Stimulated activated CD4-positive, alpha-beta T cell treated with anti-CD3 and anti-CD28 coated beads, Interleukin-12 subunit alpha, Interleukin-12 subunit beta, amount 100 ng/mL, for 48 hours (primary cell): Measurements from ENCODE around the gene PHLDB3.

ENCODE experiments used
- DNase-seq, 3 donors: peaks; one replicate each; pipeline ENCODE4 v3.0.0-alpha.2; 2020; ENCODE audit warnings: low read depth in 2 of 3, low spot score in 1 of 3

PHLDB3 gene

DNA sequence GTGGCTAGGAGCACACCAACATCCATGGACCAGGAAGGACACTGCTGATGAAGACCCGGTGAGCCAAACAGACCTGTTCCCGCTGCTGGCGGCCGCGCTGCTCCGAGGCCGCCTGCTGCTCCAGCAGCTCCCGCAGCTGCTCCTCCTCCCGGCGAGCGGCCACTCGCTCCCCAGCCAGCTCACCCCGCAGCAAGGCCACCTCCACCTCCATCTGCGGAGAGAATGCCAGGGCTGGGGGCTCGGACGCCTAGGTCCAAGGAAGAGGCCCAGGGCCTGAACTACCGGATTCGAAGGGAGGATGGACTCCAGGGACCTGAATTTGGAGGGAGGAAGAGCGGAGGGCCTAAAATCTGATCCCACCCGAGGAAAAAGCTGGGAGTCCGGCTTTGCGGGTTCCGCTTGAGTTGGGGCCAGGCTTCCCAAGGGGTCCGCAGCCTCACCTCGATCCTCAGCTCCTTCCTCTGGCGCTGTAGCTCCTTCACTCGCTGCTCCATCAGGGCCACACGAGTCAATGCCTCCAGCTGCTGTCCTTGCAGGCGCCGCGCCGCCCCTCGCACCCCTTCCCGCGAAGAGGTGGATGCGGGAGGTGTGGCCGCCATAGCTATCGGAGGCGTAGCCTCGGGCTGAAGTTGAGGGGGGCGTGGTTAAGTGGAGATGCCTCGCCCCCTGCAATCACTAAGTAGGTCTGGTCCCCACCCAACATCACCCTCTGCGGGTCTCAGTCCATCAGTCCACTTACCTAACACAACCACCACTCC is 2.7 kb downstream of the PHLDB3 start:
- no peak for DNase-seq

DNA sequence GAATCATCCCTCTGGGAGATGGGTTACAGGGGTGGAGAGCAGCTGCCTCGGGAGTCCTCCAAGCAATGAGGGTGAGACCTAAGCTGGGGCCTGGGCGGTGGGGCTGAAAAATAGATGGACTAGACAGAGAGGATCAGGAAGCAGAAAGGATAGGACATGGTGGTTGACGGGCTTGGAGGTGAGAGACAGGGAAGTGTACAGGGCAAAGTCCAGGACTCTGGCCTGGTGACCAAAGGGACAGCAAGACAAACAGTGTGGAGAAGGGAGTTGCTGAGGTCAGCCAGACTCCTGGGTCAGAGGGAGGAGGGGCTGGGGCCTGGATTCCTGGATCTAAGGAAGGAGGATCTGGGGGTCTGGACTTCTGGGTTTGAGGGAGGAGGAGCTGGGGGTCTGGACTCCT is 5.5 kb downstream of the PHLDB3 start:
- no peak for DNase-seq

DNA sequence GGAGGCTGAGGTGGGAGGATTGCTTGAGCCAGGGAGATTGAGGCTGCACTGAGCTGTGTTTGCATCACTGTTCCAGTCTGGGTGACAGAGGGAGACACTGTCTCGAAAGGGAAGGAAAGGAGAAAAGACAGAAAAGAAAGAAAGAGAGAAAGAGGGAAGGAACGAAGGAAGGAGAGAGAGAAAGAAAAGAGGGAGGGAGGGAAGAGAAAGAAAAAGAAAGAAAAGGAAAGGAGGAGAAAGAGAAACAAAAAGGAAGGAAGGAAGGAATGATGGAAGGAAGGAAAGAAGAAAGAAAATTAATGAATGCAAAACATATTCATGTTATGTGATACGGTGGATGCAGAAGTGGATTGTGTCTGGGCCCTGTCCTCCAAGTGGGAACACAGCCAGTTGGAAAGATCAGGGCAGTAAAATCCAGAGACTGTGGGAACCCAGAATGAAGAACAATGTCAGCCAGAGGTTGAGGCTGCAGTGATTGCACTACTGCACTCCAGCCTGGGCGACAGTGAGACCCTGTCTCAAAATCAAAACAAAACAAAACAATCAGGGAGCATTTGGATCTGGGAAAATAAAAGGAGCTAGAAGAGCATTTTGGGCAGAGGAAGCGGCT is 6.2 kb downstream of the PHLDB3 start:
- DNase-seq, result no peak

GRCh38 chr19:43496960-43497359 is 7.6 kb downstream of the PHLDB3 start:
- DNase-seq, result no peak

- no peak for DNase-seq
Measured at GRCh38 chr19:43495082-43495481, 9.5 kb downstream of the PHLDB3 start.

GRCh38 chr19:43490759-43491158 is 13.8 kb downstream of the PHLDB3 start:
- DNase-seq, result no peak

GRCh38 chr19:43489979-43490599 is 14.5 kb downstream of the PHLDB3 start:
- no peak for DNase-seq

DNA sequence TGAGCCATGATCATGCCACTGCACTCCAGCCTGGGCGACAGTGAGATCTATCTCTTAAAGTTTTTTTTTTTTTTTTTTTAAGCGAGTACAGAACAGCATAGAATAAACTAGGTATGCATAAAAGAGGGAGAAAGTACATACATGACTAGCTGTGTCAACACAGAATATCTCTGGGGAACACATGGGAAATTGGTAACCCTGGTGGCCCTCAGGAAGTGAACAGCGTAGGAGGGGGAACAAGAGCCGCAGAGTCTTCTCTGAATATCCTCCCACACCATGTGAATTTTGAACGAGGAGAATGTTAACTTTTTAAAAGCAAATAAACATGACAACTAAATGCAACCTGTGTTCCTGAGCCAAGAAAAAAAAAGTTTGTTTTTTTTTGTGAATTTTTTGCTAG is 15.2 kb downstream of the PHLDB3 start:
- no peak for DNase-seq

GRCh38 chr19:43488179-43488578 is 16.4 kb downstream of the PHLDB3 start:
- no peak for DNase-seq

- DNase-seq, result no peak
Measured at GRCh38 chr19:43486412-43486811, 18.1 kb downstream of the PHLDB3 start.

DNA sequence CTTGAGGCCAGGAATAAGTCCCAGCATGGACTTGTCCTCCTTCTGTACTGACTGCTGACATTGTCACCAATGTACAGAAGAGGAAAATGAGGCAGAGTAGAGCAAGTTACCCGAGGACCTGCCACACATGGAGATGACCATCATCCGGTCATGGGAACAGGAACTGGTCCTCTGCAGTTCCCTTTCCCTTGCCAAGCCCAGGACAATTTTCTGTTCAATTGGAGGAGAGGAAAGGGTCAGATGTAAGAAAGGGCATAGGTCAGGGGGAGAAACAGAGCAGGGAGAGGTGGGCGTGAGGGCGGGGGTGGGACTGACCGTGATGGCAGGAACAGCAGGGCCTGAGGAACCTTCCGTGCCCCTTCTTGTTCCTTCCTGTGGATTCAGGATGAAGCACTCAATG is 18.6 kb downstream of the PHLDB3 start:
- no peak for DNase-seq

DNA sequence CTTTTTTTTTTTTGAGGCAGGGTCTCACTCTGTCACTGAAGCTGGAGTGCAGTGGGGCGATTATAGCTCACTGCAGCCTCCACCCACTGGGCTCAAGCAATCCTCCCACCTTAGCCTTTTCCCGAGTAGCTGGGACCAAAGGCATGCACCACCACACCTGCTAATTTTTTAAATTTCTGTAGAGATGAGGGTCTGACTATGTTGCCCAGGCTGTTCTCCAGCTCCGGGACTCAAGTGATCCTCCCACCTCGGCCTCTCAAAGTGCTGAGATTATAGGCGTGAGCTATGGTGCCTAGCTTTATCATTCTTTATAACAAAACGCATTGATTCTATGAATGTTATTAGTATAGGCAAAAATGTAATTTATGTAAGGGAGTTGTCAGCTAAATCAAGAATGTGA is 21.3 kb downstream of the PHLDB3 start:
- no peak for DNase-seq

GRCh38 chr19:43482193-43482592 is 22.4 kb downstream of the PHLDB3 start:
- DNase-seq, result no peak

DNA sequence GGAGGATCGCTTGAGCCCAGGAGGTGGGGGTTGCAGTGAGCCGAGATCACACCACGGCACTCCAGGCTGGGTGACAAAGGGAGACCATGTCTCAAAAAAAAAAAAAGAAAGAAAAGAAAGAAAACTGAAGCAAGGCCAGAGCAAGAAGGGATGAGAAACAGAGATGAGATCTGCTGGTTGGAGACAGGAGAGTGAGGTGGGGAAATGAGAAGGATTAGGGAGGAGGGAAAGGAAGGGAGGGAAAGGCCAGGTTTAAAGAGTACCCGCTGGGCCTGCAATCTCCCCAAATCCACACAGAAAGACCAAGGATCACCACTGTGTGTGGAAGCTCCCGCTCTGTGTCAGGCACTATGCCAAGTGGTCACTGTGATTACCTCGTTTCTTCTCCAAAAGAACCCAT is 22.8 kb downstream of the PHLDB3 start:
- DNase-seq, result no peak

- no peak for DNase-seq
Measured at GRCh38 chr19:43480574-43480973, 24.0 kb downstream of the PHLDB3 start.

DNA sequence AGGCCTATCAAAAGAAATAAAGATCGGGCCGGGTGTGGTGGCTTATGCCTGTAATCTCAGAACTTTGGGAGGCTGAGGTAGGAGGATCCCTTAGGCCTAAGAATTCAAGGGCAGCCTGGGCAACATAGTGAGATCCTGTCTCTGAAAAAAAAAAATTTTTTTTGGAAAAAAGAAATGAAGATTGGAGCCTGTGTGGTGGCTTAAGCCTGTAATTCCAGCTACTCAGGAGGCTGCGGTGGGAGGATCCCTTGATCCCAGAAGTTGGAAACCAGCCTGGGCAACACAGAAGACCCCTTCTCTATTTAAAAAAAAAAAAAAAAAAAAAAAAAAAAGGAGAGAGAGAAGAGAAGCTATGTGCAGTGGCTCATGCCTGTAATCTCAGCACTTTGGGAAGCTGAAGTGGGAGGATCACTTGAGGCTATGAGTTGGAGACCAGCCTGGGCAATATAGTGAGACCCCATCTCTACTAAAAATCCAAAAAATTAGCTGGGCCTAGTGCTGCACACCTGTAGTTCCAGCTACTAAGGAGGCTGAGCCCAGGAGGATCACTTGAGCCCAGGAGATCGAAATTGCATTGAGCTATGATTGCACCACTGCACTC is 24.5 kb downstream of the PHLDB3 start:
- DNase-seq, result no peak

GRCh38 chr19:43479226-43479625 is 25.3 kb downstream of the PHLDB3 start:
- no peak for DNase-seq

DNA sequence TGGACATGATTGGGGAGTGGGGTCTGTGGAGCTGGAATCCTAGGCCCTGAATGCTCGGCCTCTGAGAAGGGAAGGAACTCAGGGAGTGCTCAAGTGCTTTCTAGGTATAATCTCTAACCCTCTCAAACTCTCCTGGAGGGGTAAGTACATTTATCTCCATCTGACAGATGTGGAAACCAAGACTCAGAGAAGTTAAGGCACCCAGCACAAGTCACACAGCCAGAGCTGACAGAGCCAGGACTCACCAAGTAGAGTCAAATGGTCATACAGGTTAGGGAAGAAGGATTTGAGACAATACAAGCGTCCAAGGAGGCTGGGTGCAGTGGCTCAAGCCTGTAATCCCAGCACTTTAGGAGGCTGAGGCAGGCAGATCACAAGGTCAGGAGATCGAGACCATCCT is 26.2 kb downstream of the PHLDB3 start:
- no peak for DNase-seq

DNA sequence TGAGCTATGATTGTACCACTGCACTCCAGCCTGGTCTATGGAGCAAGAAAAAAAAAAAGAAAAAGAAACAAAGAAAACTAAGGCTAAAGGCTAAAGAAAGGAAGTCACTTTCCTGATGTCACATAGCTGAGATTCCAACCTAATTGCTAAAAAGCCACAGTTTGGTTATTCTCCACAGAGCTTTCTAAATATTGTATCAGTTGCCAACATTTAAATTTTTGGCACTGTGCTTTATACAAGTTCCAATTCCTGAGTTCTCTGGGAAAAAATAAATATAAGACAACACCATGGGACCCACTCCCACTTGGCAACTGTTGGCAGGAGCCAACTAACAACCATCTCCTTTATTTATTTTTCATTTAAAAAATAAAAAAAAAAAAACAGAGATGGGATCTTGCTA is 27.9 kb downstream of the PHLDB3 start:
- no peak for DNase-seq

GRCh38 chr19:43474986-43475705 is 29.4 kb downstream of the PHLDB3 start:
- DNase-seq, result peak; percentile 87 to 96 (median 90)

GRCh38 chr19:43474487-43474886 is 30.1 kb downstream of the PHLDB3 start:
- no peak for DNase-seq

DNA sequence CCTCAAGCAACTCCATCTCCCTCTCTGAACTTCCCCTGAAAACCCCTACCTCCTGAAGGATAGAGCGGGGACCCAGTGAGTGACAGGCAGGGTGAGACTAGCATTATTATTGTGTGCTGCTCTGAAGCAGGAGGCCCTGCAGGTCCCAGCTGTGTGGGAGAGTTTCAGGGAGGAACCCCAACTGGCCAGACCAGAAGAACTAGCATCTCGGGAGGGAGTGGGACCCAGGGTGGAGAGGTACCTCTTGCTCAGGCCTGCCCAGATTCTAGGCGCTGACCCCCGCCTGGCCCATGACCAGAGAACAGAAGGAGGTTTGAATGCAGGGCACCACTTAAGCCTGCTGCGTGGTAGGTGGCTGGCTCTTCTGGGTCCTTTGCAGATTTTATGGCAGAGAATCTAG is 33.5 kb downstream of the PHLDB3 start:
- no peak for DNase-seq
